Chondrocyte (in vitro differentiated cells): Measurements from ENCODE around the gene SRGAP2. TPM values are rescaled to one million over a fixed set of nuclear protein-coding genes. Genes with fewer than 3 reads are reported as not detected.
"Not testable (repeated sequence)": the region's sequence is repeated elsewhere in the genome, so short reads cannot be mapped to it uniquely, and the experiment has no call there.

Source experiments
- DNase-seq: peaks from one replicate; pipeline ENCODE4 v3.0.0; 2021; ENCODE audit warnings: mixed read lengths, low spot score
- H3K27ac Mint-ChIP-seq: one replicate; pipeline ENCODE4 v1.8.0; 2021; ENCODE audit warnings: mild to moderate bottlenecking, moderate library complexity, mixed read lengths; ENCODE audit not compliant: unreplicated experiment
- H3K27me3 Mint-ChIP-seq: 2 replicates; pipeline ENCODE4 v1.8.0; 2021; ENCODE audit warnings: low read depth, mixed read lengths
- H3K36me3 Mint-ChIP-seq: 2 replicates; pipeline ENCODE4 v1.8.0; 2021; ENCODE audit warnings: low read depth, mixed read lengths
- H3K4me1 Mint-ChIP-seq: 2 replicates; pipeline ENCODE4 v1.8.0; 2021; ENCODE audit warnings: low read depth, mild to moderate bottlenecking, mixed read lengths
- H3K4me3 Mint-ChIP-seq: one replicate; pipeline ENCODE4 v1.8.0; 2021; ENCODE audit warnings: mild to moderate bottlenecking, moderate library complexity, mixed read lengths; ENCODE audit not compliant: unreplicated experiment
- H3K9me3 Mint-ChIP-seq: 2 replicates; pipeline ENCODE4 v1.8.0; 2021; ENCODE audit warnings: low read depth, mixed read lengths
- total RNA-seq: library from RNA; stranded (reverse); gene quantifications from 3 replicates; pipeline ENCODE4 v1.2.1, GENCODE V29; 2021

The SRGAP2 gene
- total RNA-seq, 1 donor from 2014 or later, result 50.4 TPM

- not testable (repeated sequence) for H3K4me1 Mint-ChIP-seq, H3K9me3 Mint-ChIP-seq, H3K27ac Mint-ChIP-seq, DNase-seq, H3K27me3 Mint-ChIP-seq, H3K36me3 Mint-ChIP-seq, H3K4me3 Mint-ChIP-seq
These were observed 12.5 kb downstream of the SRGAP2 start for GRCh38 chr1:206215600-206216392.

- not testable (repeated sequence) for H3K4me1 Mint-ChIP-seq, DNase-seq, H3K27ac Mint-ChIP-seq, H3K4me3 Mint-ChIP-seq, H3K36me3 Mint-ChIP-seq, H3K9me3 Mint-ChIP-seq, H3K27me3 Mint-ChIP-seq
These were observed 14.9 kb downstream of the SRGAP2 start for GRCh38 chr1:206218285-206218684.

- not testable (repeated sequence) for H3K9me3 Mint-ChIP-seq, H3K27me3 Mint-ChIP-seq, H3K36me3 Mint-ChIP-seq, H3K4me1 Mint-ChIP-seq, H3K27ac Mint-ChIP-seq, H3K4me3 Mint-ChIP-seq, DNase-seq
These were observed 15.4 kb downstream of the SRGAP2 start for GRCh38 chr1:206218765-206219164.

- DNase-seq, H3K36me3 Mint-ChIP-seq, H3K27me3 Mint-ChIP-seq, H3K27ac Mint-ChIP-seq, H3K4me3 Mint-ChIP-seq, H3K4me1 Mint-ChIP-seq, H3K9me3 Mint-ChIP-seq: not testable (repeated sequence)
These were observed 16.4 kb downstream of the SRGAP2 start for GRCh38 chr1:206219514-206220331.

- DNase-seq, H3K27me3 Mint-ChIP-seq, H3K4me3 Mint-ChIP-seq, H3K27ac Mint-ChIP-seq, H3K9me3 Mint-ChIP-seq, H3K4me1 Mint-ChIP-seq, H3K36me3 Mint-ChIP-seq: not testable (repeated sequence)
These were observed 17.1 kb downstream of the SRGAP2 start for GRCh38 chr1:206220332-206221000.

GRCh38 chr1:206221585-206221984 is 18.2 kb downstream of the SRGAP2 start:
- H3K27me3 Mint-ChIP-seq, H3K27ac Mint-ChIP-seq, H3K9me3 Mint-ChIP-seq, DNase-seq, H3K36me3 Mint-ChIP-seq, H3K4me3 Mint-ChIP-seq, H3K4me1 Mint-ChIP-seq: not testable (repeated sequence)

- not testable (repeated sequence) for H3K27ac Mint-ChIP-seq
These were observed 20.9 kb downstream of the SRGAP2 start for GRCh38 chr1:206224190-206224776.

GRCh38 chr1:206225386-206225785 is 22.0 kb downstream of the SRGAP2 start:
- not testable (repeated sequence) for H3K36me3 Mint-ChIP-seq, DNase-seq, H3K9me3 Mint-ChIP-seq, H3K4me3 Mint-ChIP-seq, H3K4me1 Mint-ChIP-seq, H3K27me3 Mint-ChIP-seq, H3K27ac Mint-ChIP-seq

More at GRCh38 chr1:206224190-206224776, 20.9 kb downstream of the SRGAP2 start:
- H3K36me3 Mint-ChIP-seq, H3K9me3 Mint-ChIP-seq, H3K27me3 Mint-ChIP-seq, H3K4me3 Mint-ChIP-seq, H3K4me1 Mint-ChIP-seq, DNase-seq: not testable (repeated sequence)

- H3K4me1 Mint-ChIP-seq, H3K4me3 Mint-ChIP-seq, H3K36me3 Mint-ChIP-seq, H3K27ac Mint-ChIP-seq, H3K27me3 Mint-ChIP-seq, H3K9me3 Mint-ChIP-seq, DNase-seq: not testable (repeated sequence)
These were observed 23.5 kb downstream of the SRGAP2 start for GRCh38 chr1:206226886-206227285.

- H3K27ac Mint-ChIP-seq, DNase-seq, H3K9me3 Mint-ChIP-seq, H3K4me3 Mint-ChIP-seq, H3K36me3 Mint-ChIP-seq, H3K4me1 Mint-ChIP-seq, H3K27me3 Mint-ChIP-seq: not testable (repeated sequence)
These were observed 25.9 kb downstream of the SRGAP2 start for GRCh38 chr1:206229286-206229685.

- H3K9me3 Mint-ChIP-seq, H3K36me3 Mint-ChIP-seq, H3K27me3 Mint-ChIP-seq, DNase-seq, H3K4me1 Mint-ChIP-seq, H3K27ac Mint-ChIP-seq, H3K4me3 Mint-ChIP-seq: not testable (repeated sequence)
These were observed 28.6 kb downstream of the SRGAP2 start for GRCh38 chr1:206231989-206232388.

GRCh38 chr1:206232970-206233645 is 29.8 kb downstream of the SRGAP2 start:
- not testable (repeated sequence) for H3K4me3 Mint-ChIP-seq, H3K27ac Mint-ChIP-seq, DNase-seq, H3K9me3 Mint-ChIP-seq, H3K4me1 Mint-ChIP-seq, H3K27me3 Mint-ChIP-seq, H3K36me3 Mint-ChIP-seq
